Psoas muscle (tissue), 8 donors: ENCODE results near the gene UPK1A. TPM values are rescaled to one million over a fixed set of nuclear protein-coding genes. Genes with fewer than 3 reads are reported as not detected.

Experiments used
- ATAC-seq, 4 donors: fragments of 200-7000 bp; cut with Tn5 transposase; one replicate each; pipeline ENCODE4 v1.9.1; 2020; ENCODE audit warnings: moderate library complexity in 3 of 4, mild to moderate bottlenecking in 2 of 4
- DNase-seq, 2 donors: peaks; one replicate each; pipeline ENCODE4 v3.0.0-alpha.2; 2020
- H3K27ac ChIP-seq: fragments of 200-600 bp; one replicate; pipeline ENCODE4 v1.8.0; 2022
- H3K27me3 ChIP-seq, 3 donors: fragments of 200-600 bp in 1 of 3; one replicate each; pipeline versions ENCODE4 v1.6.1 to v1.8.0; 2013 to 2022; ENCODE audit warnings: low read length in 2 of 3, mild to moderate bottlenecking in 2 of 3, moderate library complexity in 1 of 3; ENCODE audit not compliant: insufficient read depth in 3 of 3
- H3K36me3 ChIP-seq, 2 donors: fragments of 200-600 bp in 1 of 2; one replicate each; pipeline versions ENCODE4 v1.6.1 to v1.8.0; 2013 to 2022; ENCODE audit warnings: low read depth in 1 of 2, mild to moderate bottlenecking in 1 of 2, moderate library complexity in 1 of 2; ENCODE audit not compliant: insufficient read depth in 1 of 2
- H3K4me1 ChIP-seq: fragments of 200-600 bp; one replicate; pipeline ENCODE4 v1.8.0; 2022
- H3K4me3 ChIP-seq: fragments of 200-600 bp; one replicate; pipeline ENCODE4 v1.8.0; 2022; ENCODE audit warnings: mild to moderate bottlenecking
- H3K9me3 ChIP-seq: fragments of 200-600 bp; one replicate; pipeline ENCODE4 v1.8.0; 2022
- WGBS, 3 donors: extraction: QIAGEN DNeasy Blood & Tissue Kit; methylation state at CpG; one replicate each; pipeline versions ENCODE4 v1.1.6 to v1.1.7; 2013; 5-methylcytosine and 5-hydroxymethylcytosine counted together
- intact Hi-C, 2 donors: fragments of 100-400 bp; cut with DNase I; formaldehyde crosslinking; loops; one replicate each; pipeline versions ENCODE4 v1.11.0 to v1.14.2; 2022
- polyA plus RNA-seq, 3 donors: library from polyadenylated mRNA; stranded (reverse); fragments of 200-250 nt; gene quantifications; one replicate each; pipeline ENCODE4 v1.2.3, GENCODE V29; 2013
- total RNA-seq, 4 donors: library from RNA; stranded (reverse); fragmentation: NEBNext Ultra II Directional in 2 of 4; extraction: Animal tissue kit (Norgen Biotek cat#: 25700) in 2 of 4; gene quantifications; one replicate each; pipeline versions ENCODE4 v1.2.1 to v1.2.4, GENCODE V29; 2021 to 2023
- TF ChIP-seq, protein P1 (sequence below): fragments of 200-600 bp; IDR thresholded peaks from one replicate; pipeline ENCODE4 v1.8.0; 2022; ENCODE audit warnings: antibody characterized with exemption
- donor health status: healthy with polysubstance abuse.
- donor health status: DM: no; HTN: no; CAD: no; lungs with moderate emphysema.
- donor health status: Bipolar disorder and iron deficiency.
- donor health status: healthy.
- donor health status: DM: yes; HTN: yes; CAD: no.
- donor health status: DM: no; HTN: no; CAD: no.
- donor health status: DM: no; HTN: no; CAD: no.
- donor health status: DM: yes; HTN: yes; CAD: no.

Gene UPK1A
- total and polyA plus RNA-seq, 7 donors, result 0.17 to 0.31 (median 0.24) TPM; not detected in 4

GRCh38 chr19:35692010-35692409, 25.7 kb downstream of the UPK1A start:
- TF ChIP-seq, protein P1, sequence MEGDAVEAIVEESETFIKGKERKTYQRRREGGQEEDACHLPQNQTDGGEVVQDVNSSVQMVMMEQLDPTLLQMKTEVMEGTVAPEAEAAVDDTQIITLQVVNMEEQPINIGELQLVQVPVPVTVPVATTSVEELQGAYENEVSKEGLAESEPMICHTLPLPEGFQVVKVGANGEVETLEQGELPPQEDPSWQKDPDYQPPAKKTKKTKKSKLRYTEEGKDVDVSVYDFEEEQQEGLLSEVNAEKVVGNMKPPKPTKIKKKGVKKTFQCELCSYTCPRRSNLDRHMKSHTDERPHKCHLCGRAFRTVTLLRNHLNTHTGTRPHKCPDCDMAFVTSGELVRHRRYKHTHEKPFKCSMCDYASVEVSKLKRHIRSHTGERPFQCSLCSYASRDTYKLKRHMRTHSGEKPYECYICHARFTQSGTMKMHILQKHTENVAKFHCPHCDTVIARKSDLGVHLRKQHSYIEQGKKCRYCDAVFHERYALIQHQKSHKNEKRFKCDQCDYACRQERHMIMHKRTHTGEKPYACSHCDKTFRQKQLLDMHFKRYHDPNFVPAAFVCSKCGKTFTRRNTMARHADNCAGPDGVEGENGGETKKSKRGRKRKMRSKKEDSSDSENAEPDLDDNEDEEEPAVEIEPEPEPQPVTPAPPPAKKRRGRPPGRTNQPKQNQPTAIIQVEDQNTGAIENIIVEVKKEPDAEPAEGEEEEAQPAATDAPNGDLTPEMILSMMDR, result no peak
- intact Hi-C loops, result loop anchor here (5.0 kb wide), 1 partner anchor 240 kb away; no protein-coding TSS in a partner anchor
- Histone ChIP-seq H3K27me3 (peaks cover 0 to 7% (median 0%) of the 10 kb centered on the region in 3 donors), H3K4me3 (no peak overlapping the region), H3K4me1 (no peaks in the 10 kb centered on the region), H3K9me3 (no peaks in the 10 kb centered on the region), H3K27ac (no peak overlapping the region), H3K36me3 (no peaks in the 10 kb centered on the region)
- no peak for ATAC-seq
- DNase-seq, result no peak
- WGBS, 3 donors, result 81 to 89% (median 86%) methylated on average over 11 of the region's 11 CpGs

GRCh38 chr19:35693422-35693821, 27.1 kb downstream of the UPK1A start:
- ATAC-seq (peak in 3 of 4 donors; percentile 3 to 39 (median 38)), DNase-seq (no peak)
- intact Hi-C loops, result loop anchor here (1.0 to 5.0 kb wide), 2 partner anchors 24 to 239 kb away; no protein-coding TSS in a partner anchor
- peaks cover 0 to 4% (median 0%) of the 10 kb centered on the region in 3 donors for H3K27me3 ChIP-seq
- 10 to 13% (median 11%) methylated on average over 8 of the region's 8 CpGs for WGBS, 3 donors
- no peaks in the 10 kb centered on the region for H3K36me3 ChIP-seq
- H3K9me3 ChIP-seq, result no peaks in the 10 kb centered on the region
- H3K27ac ChIP-seq, result no peak overlapping the region
- no peaks in the 10 kb centered on the region for H3K4me1 ChIP-seq
- H3K4me3 ChIP-seq, result no peak overlapping the region
- TF ChIP-seq, protein P1, result no peak

GRCh38 chr19:35693835-35694599, 27.7 kb downstream of the UPK1A start:
- Histone ChIP-seq H3K27ac (no peak overlapping the region), H3K4me3 (no peak overlapping the region), H3K4me1 (no peaks in the 10 kb centered on the region), H3K27me3 (peaks cover 0 to under 1% (median 0%) of the 10 kb centered on the region in 3 donors), H3K36me3 (no peaks in the 10 kb centered on the region), H3K9me3 (no peaks in the 10 kb centered on the region)
- intact Hi-C loops, result loop anchor here (1.0 to 5.0 kb wide), 3 partner anchors 23 to 238 kb away; no protein-coding TSS in a partner anchor
- ATAC-seq (peak; percentile 99 to 100 (median 100)), DNase-seq (peak; percentile 81 to 92)
- 25 to 30% (median 30%) methylated on average over 8 of the region's 8 CpGs for WGBS, 3 donors
- TF ChIP-seq, protein P1, result peak; percentile 96

DNA sequence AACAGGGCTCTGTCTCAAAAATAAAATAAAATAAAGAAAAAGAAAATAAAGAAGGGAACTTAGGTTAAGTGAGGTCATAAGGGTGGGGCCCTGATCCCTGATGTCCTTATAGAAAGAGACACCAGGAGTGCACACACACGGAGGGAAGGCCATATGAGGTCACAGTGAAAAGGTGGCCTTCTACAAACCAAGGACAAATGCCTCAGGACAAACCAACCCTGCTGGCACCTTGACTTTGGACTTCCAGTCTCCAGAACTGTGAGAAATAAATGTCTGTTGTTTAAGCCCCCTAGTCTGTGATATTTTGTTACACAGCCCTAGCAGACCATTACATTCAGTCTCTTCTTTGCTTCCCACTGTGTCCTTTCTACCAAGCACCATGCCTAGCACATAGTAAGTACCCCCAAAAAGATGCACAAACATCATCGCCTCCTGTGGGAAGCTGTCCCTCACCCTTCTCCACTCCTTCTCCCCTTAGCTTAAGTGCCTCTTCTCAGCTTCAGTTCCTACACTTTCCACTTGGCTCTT, 29.6 kb downstream of the UPK1A start:
- intact Hi-C loops, result loop anchor here in 1 of 2 donors (2.0 kb wide), 1 partner anchor 21 kb away; no protein-coding TSS in a partner anchor
- Histone ChIP-seq H3K4me1 (no peaks in the 10 kb centered on the region), H3K9me3 (no peaks in the 10 kb centered on the region), H3K27me3 (no peaks in the 10 kb centered on the region), H3K36me3 (no peaks in the 10 kb centered on the region), H3K4me3 (no peak overlapping the region), H3K27ac (no peak overlapping the region)
- ATAC-seq (no peak), DNase-seq (no peak)
- TF ChIP-seq, protein P1, result no peak
- 74 to 85% (median 75%) methylated on average over 2 of the region's 2 CpGs for WGBS, 3 donors
